AG04450 (cell line): ENCODE measurements around the gene MIDN. TPM values are rescaled to one million over a fixed set of nuclear protein-coding genes. Genes with fewer than 3 reads are reported as not detected.
A peak's percentile ranks its signal among the peaks of the same experiment; 100 is the strongest.

Source experiments
- CTCF ChIA-PET: fragments of 300-600, 350-600 bp; formaldehyde crosslinking; extraction: SDS; loops from one replicate; lab custom pipeline; 2022; ENCODE audit warnings: antibody characterized with exemption, inconsistent platforms; lab: Charles Lee
- POLR2A ChIA-PET: fragments of 350-600 bp; formaldehyde crosslinking; extraction: SDS; loops from one replicate; lab custom pipeline; 2021; ENCODE audit warnings: antibody characterized with exemption, inconsistent platforms; lab: Yijun Ruan, JAX
- DNase-seq: peaks from one replicate; pipeline ENCODE4 v3.0.0-alpha.2; 2011; ENCODE audit warnings: low read depth, low spot score
- H3K27ac ChIP-seq: one replicate; pipeline ENCODE4 v1.5.1; 2012; ENCODE audit warnings: low read depth, low read length, control low read depth
- H3K27me3 ChIP-seq: one replicate; pipeline ENCODE4 v1.6.0; 2012; ENCODE audit warnings: low read length; ENCODE audit not compliant: control insufficient read depth, insufficient read depth
- H3K4me3 ChIP-seq: 2 replicates; pipeline ENCODE4 v1.5.1; 2011; ENCODE audit warnings: mild to moderate bottlenecking, low read depth, low read length, control low read depth
- H3K9me3 ChIP-seq: 2 replicates; pipeline ENCODE4 v1.5.1; 2012; ENCODE audit warnings: low read length; ENCODE audit not compliant: control insufficient read depth, insufficient read depth
- polyA plus RNA-seq: library from polyadenylated mRNA; depleted of rRNA; stranded (reverse); fragments of >200 nt; gene quantifications from 2 replicates; pipeline ENCODE4 v1.2.3, GENCODE V29; 2011
- TF ChIP-seq, protein P1 (sequence below): IDR thresholded peaks from 2 replicates; pipeline ENCODE4 v1.5.1; 2011; ENCODE audit warnings: low read depth, low read length, control low read depth, inconsistent platforms

MIDN gene
- polyA plus RNA-seq, 1 experiment = 6.6 TPM

DNA sequence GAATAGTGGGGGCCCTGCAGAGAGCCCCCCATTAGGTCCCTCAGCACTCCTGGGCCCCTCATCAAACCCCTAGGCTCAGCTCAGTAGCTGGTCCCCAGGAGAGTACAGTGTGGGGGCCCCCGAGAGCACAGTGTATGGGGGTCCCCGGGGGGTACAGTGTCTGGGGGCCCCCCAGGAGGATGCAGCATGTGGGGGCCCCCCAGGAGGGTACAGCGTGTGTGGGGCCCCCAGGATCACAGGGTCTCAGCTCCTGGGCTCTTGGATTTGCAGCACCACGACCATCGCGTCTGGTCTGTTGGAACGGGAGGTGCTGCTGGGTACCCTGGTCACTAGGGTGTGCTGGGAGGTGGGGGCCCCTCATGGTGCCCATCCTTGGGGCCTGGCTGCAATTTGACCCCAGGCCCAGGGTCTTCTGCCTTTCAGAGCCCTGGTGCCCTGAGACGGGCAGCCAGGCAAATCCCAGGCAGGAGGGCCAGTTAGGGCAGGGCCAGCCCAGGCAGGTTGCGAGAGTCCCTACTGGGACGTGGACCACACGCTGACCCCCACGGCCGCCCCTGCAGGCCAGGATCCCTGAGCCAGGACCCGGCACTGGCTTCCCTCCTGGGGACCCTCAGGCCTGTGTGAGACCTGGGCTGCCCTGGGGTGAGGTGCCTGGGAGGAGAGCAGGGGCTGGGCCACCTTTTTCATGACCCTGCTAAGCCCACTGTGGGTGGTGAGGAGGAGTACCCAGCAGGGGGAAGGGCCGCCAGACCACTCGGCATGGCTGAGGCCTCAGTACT is 24.1 kb upstream of the MIDN start:
- TF ChIP-seq, protein P1, sequence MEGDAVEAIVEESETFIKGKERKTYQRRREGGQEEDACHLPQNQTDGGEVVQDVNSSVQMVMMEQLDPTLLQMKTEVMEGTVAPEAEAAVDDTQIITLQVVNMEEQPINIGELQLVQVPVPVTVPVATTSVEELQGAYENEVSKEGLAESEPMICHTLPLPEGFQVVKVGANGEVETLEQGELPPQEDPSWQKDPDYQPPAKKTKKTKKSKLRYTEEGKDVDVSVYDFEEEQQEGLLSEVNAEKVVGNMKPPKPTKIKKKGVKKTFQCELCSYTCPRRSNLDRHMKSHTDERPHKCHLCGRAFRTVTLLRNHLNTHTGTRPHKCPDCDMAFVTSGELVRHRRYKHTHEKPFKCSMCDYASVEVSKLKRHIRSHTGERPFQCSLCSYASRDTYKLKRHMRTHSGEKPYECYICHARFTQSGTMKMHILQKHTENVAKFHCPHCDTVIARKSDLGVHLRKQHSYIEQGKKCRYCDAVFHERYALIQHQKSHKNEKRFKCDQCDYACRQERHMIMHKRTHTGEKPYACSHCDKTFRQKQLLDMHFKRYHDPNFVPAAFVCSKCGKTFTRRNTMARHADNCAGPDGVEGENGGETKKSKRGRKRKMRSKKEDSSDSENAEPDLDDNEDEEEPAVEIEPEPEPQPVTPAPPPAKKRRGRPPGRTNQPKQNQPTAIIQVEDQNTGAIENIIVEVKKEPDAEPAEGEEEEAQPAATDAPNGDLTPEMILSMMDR = no peak
- no peaks in the 10 kb centered on the region for H3K27me3 ChIP-seq
- H3K27ac ChIP-seq = no peak overlapping the region
- no peak for DNase-seq
- POLR2A ChIA-PET = no interaction called here
- H3K9me3 ChIP-seq = no peaks in the 10 kb centered on the region; the same call in 1 of the 2 replicates
- CTCF ChIA-PET = interaction anchor here (0.5 to 1.0 kb wide), 2 partner anchors 42 to 111 kb away, joined by 3 read pairs; no protein-coding TSS in a partner anchor
- no peak overlapping the region for H3K4me3 ChIP-seq

DNA sequence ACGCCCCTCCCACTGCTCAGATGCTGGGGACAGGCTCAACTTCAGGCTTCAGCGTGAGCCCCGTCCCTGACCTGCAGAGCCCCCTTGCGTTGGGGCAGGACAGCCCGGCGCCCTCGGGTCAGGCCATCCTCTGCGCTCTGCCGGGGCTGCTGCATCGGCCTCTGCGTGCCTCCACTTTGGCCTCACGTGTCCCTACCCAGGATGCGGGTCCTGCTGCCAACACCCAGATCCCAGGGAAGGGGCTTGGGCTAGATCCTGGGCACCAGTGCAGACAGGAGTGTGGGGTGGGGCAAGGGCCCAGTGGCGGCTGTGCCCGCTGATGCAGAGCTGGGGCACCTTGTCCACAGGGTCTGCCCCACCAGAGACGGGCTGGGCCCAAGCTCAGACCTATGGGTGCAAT is 23.5 kb upstream of the MIDN start:
- CTCF ChIA-PET = interaction anchor here (0.5 kb wide), 1 partner anchor 42 kb away, joined by 3 read pairs; no protein-coding TSS in a partner anchor
- POLR2A ChIA-PET = interaction anchor here (0.9 kb wide), 1 partner anchor 11 kb away, joined by 3 read pairs; no protein-coding TSS in a partner anchor
- no peak for DNase-seq

DNA sequence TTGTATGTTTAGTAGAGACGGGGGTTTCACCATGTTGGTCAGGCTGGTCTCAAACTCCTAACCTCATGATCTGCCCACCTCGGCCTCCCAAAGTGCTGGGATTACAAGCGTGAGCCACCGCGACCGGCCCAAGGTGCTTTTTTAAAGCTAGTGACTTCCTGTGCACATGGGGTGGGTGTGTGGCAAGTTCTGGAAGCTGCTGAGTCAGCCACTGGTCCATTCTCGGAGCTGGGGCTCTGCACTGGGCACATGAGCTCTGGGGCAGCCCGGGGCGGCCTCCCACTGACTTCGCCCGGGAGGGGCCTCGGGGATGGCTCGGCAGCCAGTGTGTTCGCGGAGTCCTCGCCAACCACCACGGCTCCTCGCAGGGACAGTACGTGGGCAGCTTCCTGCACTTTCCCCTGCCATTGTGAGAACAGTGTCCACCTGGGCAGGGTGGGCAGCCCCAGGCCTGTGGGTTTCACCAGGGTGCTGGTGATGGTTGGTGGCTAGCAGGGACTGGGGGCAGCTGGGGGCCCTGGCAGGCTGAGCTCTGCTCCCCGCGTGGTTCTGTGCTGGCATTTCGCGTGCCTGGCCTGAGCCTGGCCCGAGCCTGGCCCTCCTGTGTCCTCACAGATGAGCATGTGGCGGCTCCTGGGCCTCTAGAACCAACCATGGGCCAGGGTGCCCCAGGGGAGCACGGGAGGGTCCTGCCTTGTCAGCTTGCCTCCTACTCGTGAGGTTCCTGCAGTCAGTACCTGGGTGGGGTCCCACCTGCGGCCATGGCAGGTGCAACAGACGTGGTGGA is 22.8 kb upstream of the MIDN start:
- CTCF ChIA-PET = no interaction called here
- no peaks in the 10 kb centered on the region for H3K27me3 ChIP-seq
- peak overlapping the region; percentile 21 for H3K27ac ChIP-seq
- POLR2A ChIA-PET = interaction anchor here (0.6 to 0.9 kb wide), 2 partner anchors 10 to 44 kb away, joined by 3 read pairs; partner anchors contain the start of gene CIRBP
- no peaks in the 10 kb centered on the region; the same call in 1 of the 2 replicates for H3K9me3 ChIP-seq
- TF ChIP-seq, protein P1 = no peak
- no peak for DNase-seq
- no peak overlapping the region for H3K4me3 ChIP-seq

More for the DNA sequence above, 23.5 kb upstream of the MIDN start:
- Histone ChIP-seq H3K27me3 (no peaks in the 10 kb centered on the region), H3K4me3 (no peak overlapping the region), H3K27ac (no peak overlapping the region), H3K9me3 (no peaks in the 10 kb centered on the region; the same call in 1 of the 2 replicates)
- TF ChIP-seq, protein P1 = no peak

DNA sequence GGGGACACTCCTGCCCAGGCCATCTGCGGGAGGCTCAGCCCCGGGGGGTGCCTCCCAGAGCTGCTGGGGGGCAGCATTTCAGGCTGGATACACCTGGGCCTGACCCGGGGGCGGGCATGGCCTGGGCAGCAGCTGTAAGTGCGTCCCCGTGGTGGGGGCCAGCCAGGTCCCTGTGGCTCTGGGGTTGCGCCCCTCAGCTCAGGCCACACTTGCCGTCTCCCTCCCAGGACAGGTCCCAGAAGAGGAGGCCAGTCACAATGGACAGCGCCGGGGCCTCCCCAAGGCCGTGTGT is 22.2 kb upstream of the MIDN start:
- Histone ChIP-seq H3K27me3 (no peaks in the 10 kb centered on the region), H3K4me3 (no peak overlapping the region), H3K27ac (no peak overlapping the region), H3K9me3 (no peaks in the 10 kb centered on the region; the same call in 1 of the 2 replicates)
- TF ChIP-seq, protein P1 = no peak
- DNase-seq = no peak
- ChIA-PET POLR2A (no interaction called here), CTCF (no interaction called here)
